ENCODE data around the gene TSPAN7. TPM values are rescaled to one million over a fixed set of nuclear protein-coding genes. Genes with fewer than 3 reads are reported as not detected.

TSPAN7 gene
- total and polyA plus RNA-seq, 2 donors: 6.3 to 24.3 TPM

DNA sequence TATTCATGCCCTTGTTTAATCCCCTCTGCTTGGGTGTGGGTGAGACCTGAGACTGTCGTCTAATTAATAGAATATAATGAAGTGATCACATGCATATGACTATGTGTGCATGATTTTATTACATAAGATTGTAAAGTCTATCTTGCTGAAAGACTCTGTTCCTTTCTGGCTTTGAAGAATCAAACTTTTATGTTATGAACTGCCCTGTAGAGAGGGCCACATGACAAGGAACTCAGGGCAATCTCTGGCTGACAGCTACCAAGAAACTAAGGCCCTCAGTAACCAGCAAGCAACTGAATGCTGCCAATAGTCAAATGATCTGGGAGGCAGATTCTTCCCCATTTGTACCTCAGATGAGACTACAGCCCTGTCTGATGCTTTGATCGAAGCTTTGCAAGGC is 13.5 kb downstream of the TSPAN7 start:
- 99% methylated on average over 2 of the region's 2 CpGs for WGBS
- Histone ChIP-seq H3K4me1 (ENCODE audit: control insufficient read depth in 2 of 2, insufficient read depth in 2 of 2, low read length in 2 of 2) (no peaks in the 10 kb centered on the region), H3K27me3 (ENCODE audit: control insufficient read depth in 2 of 2, insufficient read depth in 1 of 2, low read length in 1 of 2) (no peaks in the 10 kb centered on the region)

DNA sequence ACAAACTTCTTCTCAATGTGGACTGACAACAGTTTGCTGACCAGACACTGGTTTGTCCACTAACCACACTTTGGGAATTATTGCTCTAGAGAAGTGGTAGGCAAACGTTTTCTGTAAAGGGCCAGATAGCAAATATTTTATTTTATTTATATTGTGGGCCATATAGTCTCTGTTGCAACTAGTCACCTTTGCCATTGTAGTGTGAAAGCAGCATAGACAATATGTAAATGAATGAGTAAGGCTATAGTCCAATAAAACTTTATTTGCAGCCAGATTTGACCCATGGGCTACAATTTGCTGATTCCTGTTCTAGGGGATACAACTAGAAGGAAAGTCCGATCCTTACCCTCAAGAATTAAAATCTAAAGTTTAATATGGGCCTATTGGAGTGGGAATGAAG is 14.5 kb downstream of the TSPAN7 start:
- Histone ChIP-seq H3K9me3 (ENCODE audit: control insufficient read depth in 2 of 2, insufficient read depth in 1 of 2, low read length in 1 of 2) (no peaks in the 10 kb centered on the region), H3K27ac (ENCODE audit: low read depth in 1 of 2, low read length in 1 of 2) (no peak overlapping the region), H3K27me3 (ENCODE audit: control insufficient read depth in 2 of 2, insufficient read depth in 1 of 2, low read length in 1 of 2) (no peaks in the 10 kb centered on the region), H3K36me3 (ENCODE audit: control insufficient read depth in 2 of 2, insufficient read depth in 2 of 2, low read length in 1 of 2) (no peaks in the 10 kb centered on the region), H3K4me3 (ENCODE audit: low read length in 2 of 2) (no peak overlapping the region), H3K4me1 (ENCODE audit: control insufficient read depth in 2 of 2, insufficient read depth in 2 of 2, low read length in 2 of 2) (no peaks in the 10 kb centered on the region)
- 94% methylated on average over 2 of the region's 2 CpGs for WGBS
- no peak for DNase-seq (ENCODE audit: low read depth in 6 of 9, low spot score in 9 of 9)

More for the DNA sequence above, 13.5 kb downstream of the TSPAN7 start:
- Histone ChIP-seq H3K9me3 (ENCODE audit: control insufficient read depth in 2 of 2, insufficient read depth in 1 of 2, low read length in 1 of 2) (no peaks in the 10 kb centered on the region), H3K4me3 (ENCODE audit: low read length in 2 of 2) (no peak overlapping the region), H3K27ac (ENCODE audit: low read depth in 1 of 2, low read length in 1 of 2) (no peak overlapping the region), H3K36me3 (ENCODE audit: control insufficient read depth in 2 of 2, insufficient read depth in 2 of 2, low read length in 1 of 2) (no peaks in the 10 kb centered on the region)
- no peak for DNase-seq (ENCODE audit: low read depth in 6 of 9, low spot score in 9 of 9)

DNA sequence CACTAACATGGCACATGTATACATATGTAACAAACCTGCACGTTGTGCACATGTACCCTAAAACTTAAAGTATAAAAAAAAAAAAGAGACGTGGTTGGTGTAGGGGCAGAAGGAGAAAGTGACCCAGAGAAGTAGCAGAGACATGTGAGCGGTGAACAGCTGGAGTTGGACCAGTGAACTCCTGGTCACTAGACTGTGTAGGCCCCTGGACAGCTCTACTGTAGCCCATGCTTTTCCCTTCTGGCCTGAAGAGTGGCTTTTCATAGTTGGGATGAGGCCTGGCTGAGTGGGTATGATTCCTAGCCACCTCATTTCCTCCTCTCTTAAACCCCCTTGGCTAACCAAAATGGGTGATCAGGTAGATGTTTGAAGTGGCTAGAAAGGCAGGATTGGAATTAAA is 16.4 kb downstream of the TSPAN7 start:
- 97% methylated on average over 3 of the region's 3 CpGs for WGBS

DNA sequence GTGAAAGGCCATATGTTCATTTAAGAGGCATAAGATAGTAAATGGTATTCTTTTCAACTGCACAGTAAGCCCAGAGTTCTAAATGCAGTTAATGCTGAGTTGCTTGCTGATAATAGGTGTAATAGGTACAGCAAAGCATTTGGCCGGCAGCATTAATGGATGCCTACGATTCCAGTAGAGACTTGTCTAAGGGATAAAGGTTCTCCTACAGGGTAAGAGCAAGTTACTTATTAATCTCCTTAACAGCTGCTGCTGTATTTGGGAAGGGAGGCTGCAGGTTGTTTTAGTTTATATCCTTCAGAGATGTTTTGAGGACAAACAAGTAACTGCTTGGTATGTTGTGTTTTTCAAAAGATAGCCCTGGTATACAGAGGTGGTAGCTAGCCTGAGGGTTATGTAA is 16.8 kb downstream of the TSPAN7 start:
- DNase-seq (ENCODE audit: low read depth in 6 of 9, low spot score in 9 of 9): no peak
- Histone ChIP-seq H3K4me1 (ENCODE audit: control insufficient read depth in 2 of 2, insufficient read depth in 2 of 2, low read length in 2 of 2) (no peaks in the 10 kb centered on the region), H3K9me3 (ENCODE audit: control insufficient read depth in 2 of 2, insufficient read depth in 1 of 2, low read length in 1 of 2) (no peaks in the 10 kb centered on the region), H3K36me3 (ENCODE audit: control insufficient read depth in 2 of 2, insufficient read depth in 2 of 2, low read length in 1 of 2) (no peaks in the 10 kb centered on the region), H3K4me3 (ENCODE audit: low read length in 2 of 2) (no peak overlapping the region), H3K27ac (ENCODE audit: low read depth in 1 of 2, low read length in 1 of 2) (no peak overlapping the region), H3K27me3 (ENCODE audit: control insufficient read depth in 2 of 2, insufficient read depth in 1 of 2, low read length in 1 of 2) (no peaks in the 10 kb centered on the region)
- WGBS: 98% methylated on average over 2 of the region's 2 CpGs

More for the DNA sequence above, 16.4 kb downstream of the TSPAN7 start:
- Histone ChIP-seq H3K4me3 (ENCODE audit: low read length in 2 of 2) (no peak overlapping the region), H3K36me3 (ENCODE audit: control insufficient read depth in 2 of 2, insufficient read depth in 2 of 2, low read length in 1 of 2) (no peaks in the 10 kb centered on the region), H3K4me1 (ENCODE audit: control insufficient read depth in 2 of 2, insufficient read depth in 2 of 2, low read length in 2 of 2) (no peaks in the 10 kb centered on the region), H3K9me3 (ENCODE audit: control insufficient read depth in 2 of 2, insufficient read depth in 1 of 2, low read length in 1 of 2) (no peaks in the 10 kb centered on the region), H3K27ac (ENCODE audit: low read depth in 1 of 2, low read length in 1 of 2) (no peak overlapping the region), H3K27me3 (ENCODE audit: control insufficient read depth in 2 of 2, insufficient read depth in 1 of 2, low read length in 1 of 2) (no peaks in the 10 kb centered on the region)
- no peak for DNase-seq (ENCODE audit: low read depth in 6 of 9, low spot score in 9 of 9)

DNA sequence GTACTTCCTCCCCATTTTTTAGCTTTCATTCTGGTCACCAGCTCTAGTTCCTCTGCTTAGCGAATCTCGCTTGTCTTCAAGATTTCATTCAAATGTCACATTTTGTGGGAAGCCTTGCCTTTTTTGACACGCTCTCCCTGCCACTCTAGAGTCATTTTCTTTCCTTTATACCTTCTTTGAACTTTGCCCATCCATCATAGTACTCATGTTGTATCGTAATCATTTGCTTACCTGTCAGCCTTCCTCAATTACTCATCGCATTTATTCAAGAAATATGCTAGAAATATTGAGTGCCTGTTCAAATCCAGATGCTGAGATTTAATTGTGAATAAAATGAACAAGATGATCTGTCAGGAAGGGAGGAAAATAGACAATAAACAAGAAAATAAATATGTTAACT is 21.8 kb downstream of the TSPAN7 start:
- H3K4me1 ChIP-seq (ENCODE audit: control insufficient read depth in 2 of 2, insufficient read depth in 2 of 2, low read length in 2 of 2): no peaks in the 10 kb centered on the region
- 98% methylated on average over 5 of the region's 5 CpGs for WGBS
- DNase-seq (ENCODE audit: low read depth in 6 of 9, low spot score in 9 of 9): no peak

DNA sequence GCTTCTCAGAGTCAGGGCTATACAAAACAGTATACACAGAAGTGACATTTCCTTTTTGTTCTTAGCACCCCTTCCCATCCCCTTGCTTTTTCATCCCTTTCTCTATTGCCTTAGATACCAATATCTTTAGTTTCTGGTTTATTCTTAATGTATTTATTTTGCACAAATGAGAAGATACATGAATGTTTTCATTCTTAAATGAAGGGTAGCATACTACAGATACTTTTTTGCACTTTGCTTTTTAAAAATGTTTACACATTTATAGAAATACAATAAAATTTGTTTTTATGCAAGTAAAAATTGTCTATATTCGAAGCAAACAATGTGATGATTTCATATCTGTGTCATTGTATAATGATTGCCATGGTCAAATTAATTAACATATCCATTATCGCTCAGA is 33.1 kb downstream of the TSPAN7 start:
- WGBS: 93% methylated on average over 2 of the region's 2 CpGs

More for the DNA sequence above, 21.8 kb downstream of the TSPAN7 start:
- no peaks in the 10 kb centered on the region for H3K9me3 ChIP-seq (ENCODE audit: control insufficient read depth in 2 of 2, insufficient read depth in 1 of 2, low read length in 1 of 2)
- H3K27me3 ChIP-seq (ENCODE audit: control insufficient read depth in 2 of 2, insufficient read depth in 1 of 2, low read length in 1 of 2): no peaks in the 10 kb centered on the region
- H3K27ac ChIP-seq (ENCODE audit: low read depth in 1 of 2, low read length in 1 of 2): no peak overlapping the region
- H3K36me3 ChIP-seq (ENCODE audit: control insufficient read depth in 2 of 2, insufficient read depth in 2 of 2, low read length in 1 of 2): no peaks in the 10 kb centered on the region
- no peak overlapping the region for H3K4me3 ChIP-seq (ENCODE audit: low read length in 2 of 2)

DNA sequence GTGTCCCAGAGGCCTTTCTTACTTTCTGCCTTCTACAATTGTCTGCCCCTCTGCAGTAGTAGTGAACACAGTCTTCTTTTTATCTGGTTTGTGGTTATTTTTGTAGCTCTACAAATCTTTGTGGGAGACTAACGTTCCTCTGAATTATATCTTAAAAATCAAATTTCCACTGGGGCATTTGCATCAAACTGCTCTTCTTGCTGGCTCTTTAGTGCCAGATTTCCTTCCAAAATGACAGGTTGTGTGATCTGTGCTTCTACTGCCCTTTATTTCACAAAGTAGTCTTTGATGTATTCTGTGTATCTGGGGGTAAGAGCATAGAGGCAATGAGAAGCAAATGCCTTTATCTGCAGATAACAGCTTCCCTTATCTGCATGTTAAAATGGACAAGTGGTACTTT is 34.5 kb downstream of the TSPAN7 start:
- no peaks in the 10 kb centered on the region for H3K9me3 ChIP-seq (ENCODE audit: control insufficient read depth in 2 of 2, insufficient read depth in 1 of 2, low read length in 1 of 2)

More for the DNA sequence above, 33.1 kb downstream of the TSPAN7 start:
- Histone ChIP-seq H3K4me3 (ENCODE audit: low read length in 2 of 2) (no peak overlapping the region), H3K36me3 (ENCODE audit: control insufficient read depth in 2 of 2, insufficient read depth in 2 of 2, low read length in 1 of 2) (no peaks in the 10 kb centered on the region), H3K9me3 (ENCODE audit: control insufficient read depth in 2 of 2, insufficient read depth in 1 of 2, low read length in 1 of 2) (no peaks in the 10 kb centered on the region), H3K4me1 (ENCODE audit: control insufficient read depth in 2 of 2, insufficient read depth in 2 of 2, low read length in 2 of 2) (peaks cover 0 to 5% of the 10 kb centered on the region in 2 donors), H3K27ac (ENCODE audit: low read depth in 1 of 2, low read length in 1 of 2) (no peak overlapping the region), H3K27me3 (ENCODE audit: control insufficient read depth in 2 of 2, insufficient read depth in 1 of 2, low read length in 1 of 2) (no peaks in the 10 kb centered on the region)
- DNase-seq (ENCODE audit: low read depth in 6 of 9, low spot score in 9 of 9): no peak

DNA sequence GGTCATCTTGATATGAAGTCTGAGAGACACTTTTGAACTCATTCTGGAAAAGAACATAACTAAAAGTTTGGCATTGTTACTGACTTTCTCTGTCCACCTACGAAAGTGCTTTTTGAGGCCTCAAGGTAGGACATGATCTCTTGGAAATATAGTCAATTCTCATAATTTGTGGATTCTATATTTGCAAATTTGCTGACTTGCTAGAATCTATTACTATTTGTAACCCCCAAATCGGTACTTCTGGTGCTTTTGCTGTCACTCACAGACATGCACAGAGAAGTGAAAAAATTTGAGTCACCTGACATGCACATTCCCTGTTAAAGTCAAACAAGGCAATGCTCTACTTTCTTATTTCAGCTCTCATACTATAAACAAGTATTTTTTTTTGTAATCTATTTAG is 35.6 kb downstream of the TSPAN7 start:
- 90% methylated on average over 2 of the region's 2 CpGs for WGBS
- Histone ChIP-seq H3K4me3 (ENCODE audit: low read length in 2 of 2) (no peak overlapping the region), H3K27me3 (ENCODE audit: control insufficient read depth in 2 of 2, insufficient read depth in 1 of 2, low read length in 1 of 2) (no peaks in the 10 kb centered on the region), H3K36me3 (ENCODE audit: control insufficient read depth in 2 of 2, insufficient read depth in 2 of 2, low read length in 1 of 2) (no peaks in the 10 kb centered on the region), H3K27ac (ENCODE audit: low read depth in 1 of 2, low read length in 1 of 2) (no peak overlapping the region), H3K9me3 (ENCODE audit: control insufficient read depth in 2 of 2, insufficient read depth in 1 of 2, low read length in 1 of 2) (no peaks in the 10 kb centered on the region), H3K4me1 (ENCODE audit: control insufficient read depth in 2 of 2, insufficient read depth in 2 of 2, low read length in 2 of 2) (peaks cover 0 to 11% of the 10 kb centered on the region in 2 donors)
- DNase-seq (ENCODE audit: low read depth in 6 of 9, low spot score in 9 of 9): no peak

More for the DNA sequence above, 34.5 kb downstream of the TSPAN7 start:
- H3K27me3 ChIP-seq (ENCODE audit: control insufficient read depth in 2 of 2, insufficient read depth in 1 of 2, low read length in 1 of 2): no peaks in the 10 kb centered on the region
- no peak overlapping the region for H3K27ac ChIP-seq (ENCODE audit: low read depth in 1 of 2, low read length in 1 of 2)
- DNase-seq (ENCODE audit: low read depth in 6 of 9, low spot score in 9 of 9): peak in 1 of 9 donors; percentile 19
- H3K4me1 ChIP-seq (ENCODE audit: control insufficient read depth in 2 of 2, insufficient read depth in 2 of 2, low read length in 2 of 2): peaks cover 0 to 11% of the 10 kb centered on the region in 2 donors
- no peak overlapping the region for H3K4me3 ChIP-seq (ENCODE audit: low read length in 2 of 2)
- 0% methylated on average over 1 of the region's 1 CpG for WGBS
- no peaks in the 10 kb centered on the region for H3K36me3 ChIP-seq (ENCODE audit: control insufficient read depth in 2 of 2, insufficient read depth in 2 of 2, low read length in 1 of 2)

DNA sequence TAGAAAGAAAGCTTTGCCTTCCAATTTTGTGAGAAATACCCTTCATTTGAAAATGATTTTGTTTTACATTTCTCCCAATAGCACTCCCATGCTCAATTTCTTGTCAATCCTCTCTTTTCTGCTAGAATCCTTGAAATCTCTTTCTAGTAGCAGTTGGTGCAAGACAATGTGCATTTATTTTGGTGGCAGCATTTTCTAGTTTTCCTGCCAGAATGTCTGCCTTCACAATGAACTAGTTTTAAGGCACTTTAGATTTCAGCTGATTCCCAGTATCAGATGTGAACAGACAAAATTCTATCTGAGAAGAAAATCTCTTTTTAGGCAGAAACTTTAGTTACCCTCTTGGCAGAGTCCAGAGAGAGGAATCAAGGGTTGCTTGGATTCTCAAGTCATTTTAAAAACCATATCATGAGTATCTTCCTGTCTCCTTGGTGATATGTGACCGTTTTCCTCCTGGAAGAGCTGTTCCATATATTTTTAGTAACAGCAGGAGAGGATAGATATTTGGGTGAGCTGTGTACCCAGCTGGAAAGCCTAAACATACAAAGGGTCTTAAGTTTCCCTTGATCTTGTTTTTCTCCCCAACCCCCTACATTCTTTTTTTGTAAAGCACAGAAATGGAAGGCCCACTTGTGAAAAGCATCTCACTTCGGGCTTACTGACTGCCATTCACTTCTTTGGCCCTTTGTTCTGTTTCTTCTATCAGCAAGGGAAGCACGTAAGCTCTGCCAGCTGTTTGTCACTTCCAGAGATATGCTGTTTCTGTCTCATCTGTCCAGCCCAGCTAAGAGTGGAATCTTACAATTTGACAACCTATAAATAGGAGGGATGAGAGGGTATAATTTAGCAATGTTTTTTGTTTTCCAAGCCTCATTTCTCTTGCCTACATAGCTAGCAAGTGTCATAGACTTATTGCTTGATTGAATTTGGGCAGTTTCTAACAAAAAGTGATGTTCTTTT is 38.7 kb downstream of the TSPAN7 start:
- Histone ChIP-seq H3K4me3 (ENCODE audit: low read length in 2 of 2) (no peak overlapping the region), H3K27me3 (ENCODE audit: control insufficient read depth in 2 of 2, insufficient read depth in 1 of 2, low read length in 1 of 2) (no peaks in the 10 kb centered on the region), H3K9me3 (ENCODE audit: control insufficient read depth in 2 of 2, insufficient read depth in 1 of 2, low read length in 1 of 2) (no peaks in the 10 kb centered on the region), H3K36me3 (ENCODE audit: control insufficient read depth in 2 of 2, insufficient read depth in 2 of 2, low read length in 1 of 2) (no peaks in the 10 kb centered on the region), H3K4me1 (ENCODE audit: control insufficient read depth in 2 of 2, insufficient read depth in 2 of 2, low read length in 2 of 2) (peaks cover 0 to 11% of the 10 kb centered on the region in 2 donors), H3K27ac (ENCODE audit: low read depth in 1 of 2, low read length in 1 of 2) (peak overlapping the region in 1 of 2 donors; percentile 23)
- WGBS: 77% methylated on average over 3 of the region's 3 CpGs
- peak in 1 of 9 donors; percentile 19 for DNase-seq (ENCODE audit: low read depth in 6 of 9, low spot score in 9 of 9)
